Psoas muscle (tissue), 8 donors: ENCODE results near the gene NHLRC2. TPM values are rescaled to one million over a fixed set of nuclear protein-coding genes. Genes with fewer than 3 reads are reported as not detected.
"Not testable (repeated sequence)": the region's sequence is repeated elsewhere in the genome, so short reads cannot be mapped to it uniquely, and the experiment has no call there.

Experiments
- ATAC-seq, 4 donors: fragments of 200-7000 bp; cut with Tn5 transposase; one replicate each; pipeline ENCODE4 v1.9.1; 2020; ENCODE audit warnings: moderate library complexity in 3 of 4, mild to moderate bottlenecking in 2 of 4
- DNase-seq, 2 donors: peaks; one replicate each; pipeline ENCODE4 v3.0.0-alpha.2; 2020
- H3K27ac ChIP-seq: fragments of 200-600 bp; one replicate; pipeline ENCODE4 v1.8.0; 2022
- H3K27me3 ChIP-seq, 3 donors: fragments of 200-600 bp in 1 of 3; one replicate each; pipeline versions ENCODE4 v1.6.1 to v1.8.0; 2013 to 2022; ENCODE audit warnings: low read length in 2 of 3, mild to moderate bottlenecking in 2 of 3, moderate library complexity in 1 of 3; ENCODE audit not compliant: insufficient read depth in 3 of 3
- H3K36me3 ChIP-seq, 2 donors: fragments of 200-600 bp in 1 of 2; one replicate each; pipeline versions ENCODE4 v1.6.1 to v1.8.0; 2013 to 2022; ENCODE audit warnings: low read depth in 1 of 2, mild to moderate bottlenecking in 1 of 2, moderate library complexity in 1 of 2; ENCODE audit not compliant: insufficient read depth in 1 of 2
- H3K4me1 ChIP-seq: fragments of 200-600 bp; one replicate; pipeline ENCODE4 v1.8.0; 2022
- H3K4me3 ChIP-seq: fragments of 200-600 bp; one replicate; pipeline ENCODE4 v1.8.0; 2022; ENCODE audit warnings: mild to moderate bottlenecking
- H3K9me3 ChIP-seq: fragments of 200-600 bp; one replicate; pipeline ENCODE4 v1.8.0; 2022
- whole genome bisulfite sequencing, 3 donors: extraction: QIAGEN DNeasy Blood & Tissue Kit; methylation state at CpG; one replicate each; pipeline versions ENCODE4 v1.1.6 to v1.1.7; 2013; 5-methylcytosine and 5-hydroxymethylcytosine counted together
- intact Hi-C, 2 donors: fragments of 100-400 bp; cut with DNase I; formaldehyde crosslinking; loops; one replicate each; pipeline versions ENCODE4 v1.11.0 to v1.14.2; 2022
- polyA plus RNA-seq, 3 donors: library from polyadenylated mRNA; stranded (reverse); fragments of 200-250 nt; gene quantifications; one replicate each; pipeline ENCODE4 v1.2.3, GENCODE V29; 2013
- total RNA-seq, 4 donors: library from RNA; stranded (reverse); fragmentation: NEBNext Ultra II Directional in 2 of 4; extraction: Animal tissue kit (Norgen Biotek cat#: 25700) in 2 of 4; gene quantifications; one replicate each; pipeline versions ENCODE4 v1.2.1 to v1.2.4, GENCODE V29; 2021 to 2023
- TF ChIP-seq, protein P1 (sequence below): fragments of 200-600 bp; IDR thresholded peaks from one replicate; pipeline ENCODE4 v1.8.0; 2022; ENCODE audit warnings: antibody characterized with exemption
- donor health status: healthy with polysubstance abuse.
- donor health status: DM: no; HTN: no; CAD: no; lungs with moderate emphysema.
- donor health status: Bipolar disorder and iron deficiency.
- donor health status: healthy.
- donor health status: DM: yes; HTN: yes; CAD: no.
- donor health status: DM: no; HTN: no; CAD: no.
- donor health status: DM: no; HTN: no; CAD: no.
- donor health status: DM: yes; HTN: yes; CAD: no.

Gene NHLRC2
- total and polyA plus RNA-seq, 7 donors: 3.8 to 30.0 (median 24.6) TPM

DNA sequence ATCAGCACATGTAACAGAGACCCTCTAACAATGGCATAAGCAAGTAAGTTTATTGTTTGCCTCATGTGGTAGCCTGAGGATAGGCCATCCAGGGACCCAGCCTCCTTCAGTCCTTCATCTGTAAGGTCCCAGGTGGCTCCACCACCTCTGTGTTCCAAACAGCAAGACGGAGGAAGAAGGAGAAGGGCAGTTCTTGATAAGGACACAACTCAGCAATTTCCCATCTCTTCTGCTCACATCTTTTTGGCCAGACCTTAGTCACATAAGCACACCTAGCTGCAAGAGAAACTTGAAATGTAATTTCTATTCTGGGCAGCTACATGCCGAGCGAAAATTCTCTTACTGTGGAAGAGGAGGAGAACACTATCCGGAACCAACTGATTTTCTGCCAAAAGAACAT lies 34.5 kb upstream of the NHLRC2 start:
- intact Hi-C loops: no loop called here
- Histone ChIP-seq H3K4me3 (no peak overlapping the region), H3K36me3 (no peaks in the 10 kb centered on the region), H3K27me3 (no peaks in the 10 kb centered on the region), H3K4me1 (no peaks in the 10 kb centered on the region), H3K9me3 (no peaks in the 10 kb centered on the region), H3K27ac (no peak overlapping the region)
- WGBS, 3 donors: 49 to 58% (median 55%) methylated on average over 4 of the region's 4 CpGs
- TF ChIP-seq, protein P1, sequence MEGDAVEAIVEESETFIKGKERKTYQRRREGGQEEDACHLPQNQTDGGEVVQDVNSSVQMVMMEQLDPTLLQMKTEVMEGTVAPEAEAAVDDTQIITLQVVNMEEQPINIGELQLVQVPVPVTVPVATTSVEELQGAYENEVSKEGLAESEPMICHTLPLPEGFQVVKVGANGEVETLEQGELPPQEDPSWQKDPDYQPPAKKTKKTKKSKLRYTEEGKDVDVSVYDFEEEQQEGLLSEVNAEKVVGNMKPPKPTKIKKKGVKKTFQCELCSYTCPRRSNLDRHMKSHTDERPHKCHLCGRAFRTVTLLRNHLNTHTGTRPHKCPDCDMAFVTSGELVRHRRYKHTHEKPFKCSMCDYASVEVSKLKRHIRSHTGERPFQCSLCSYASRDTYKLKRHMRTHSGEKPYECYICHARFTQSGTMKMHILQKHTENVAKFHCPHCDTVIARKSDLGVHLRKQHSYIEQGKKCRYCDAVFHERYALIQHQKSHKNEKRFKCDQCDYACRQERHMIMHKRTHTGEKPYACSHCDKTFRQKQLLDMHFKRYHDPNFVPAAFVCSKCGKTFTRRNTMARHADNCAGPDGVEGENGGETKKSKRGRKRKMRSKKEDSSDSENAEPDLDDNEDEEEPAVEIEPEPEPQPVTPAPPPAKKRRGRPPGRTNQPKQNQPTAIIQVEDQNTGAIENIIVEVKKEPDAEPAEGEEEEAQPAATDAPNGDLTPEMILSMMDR: no peak
- DNase-seq: no peak
- ATAC-seq: no peak

DNA sequence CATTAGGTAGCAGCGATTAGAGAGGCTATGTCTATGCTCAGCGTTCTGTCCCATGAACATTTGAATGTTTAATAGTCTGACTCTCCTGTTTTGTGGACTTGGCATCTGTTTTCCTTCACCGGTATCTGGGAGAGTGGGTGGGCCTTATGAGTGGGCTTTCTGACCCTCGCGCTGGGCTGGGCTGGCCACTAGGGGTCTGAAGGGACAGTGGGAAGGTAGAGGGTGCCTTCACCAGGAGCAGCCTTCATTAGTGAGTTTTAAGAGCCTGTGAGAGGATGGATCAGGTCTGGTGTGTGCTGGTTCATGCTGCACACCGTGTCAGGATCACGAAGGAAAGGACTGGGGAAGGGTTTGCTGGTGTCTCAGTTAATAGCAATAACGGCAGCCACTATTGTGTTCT lies 34.0 kb upstream of the NHLRC2 start:
- Histone ChIP-seq H3K27me3 (no peaks in the 10 kb centered on the region), H3K4me3 (no peak overlapping the region), H3K36me3 (no peaks in the 10 kb centered on the region), H3K9me3 (no peaks in the 10 kb centered on the region), H3K27ac (no peak overlapping the region), H3K4me1 (no peaks in the 10 kb centered on the region)
- WGBS, 3 donors: 43 to 46% (median 43%) methylated on average over 8 of the region's 8 CpGs
- intact Hi-C loops: no loop called here
- DNase-seq (no peak), ATAC-seq (no peak)
- TF ChIP-seq, protein P1: no peak

DNA sequence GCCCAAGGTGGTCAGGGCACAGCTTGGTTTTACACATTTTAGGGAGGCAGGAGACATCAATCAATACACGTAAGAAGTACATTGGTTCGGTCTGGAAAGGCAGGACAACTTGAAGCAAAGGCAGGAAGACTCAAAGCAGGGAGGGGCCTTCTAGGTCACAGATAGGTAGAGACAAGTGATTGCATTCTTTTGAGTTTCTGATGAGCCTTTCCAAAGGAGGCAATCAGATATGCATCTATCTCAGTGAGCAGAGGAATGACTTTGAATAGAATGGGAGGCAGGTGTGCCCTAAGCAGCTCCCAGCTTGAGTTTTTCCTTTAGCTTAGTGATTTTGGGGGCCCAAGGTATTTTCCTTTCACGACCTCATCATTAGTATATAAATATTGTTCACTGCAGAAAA lies 33.2 kb upstream of the NHLRC2 start:
- ATAC-seq, H3K36me3 ChIP-seq, H3K9me3 ChIP-seq, intact Hi-C loops, H3K4me1 ChIP-seq, H3K27ac ChIP-seq, DNase-seq, H3K4me3 ChIP-seq, H3K27me3 ChIP-seq: not testable (repeated sequence)
- WGBS, 3 donors: 73 to 88% (median 86%) methylated on average over 3 of the region's 3 CpGs

DNA sequence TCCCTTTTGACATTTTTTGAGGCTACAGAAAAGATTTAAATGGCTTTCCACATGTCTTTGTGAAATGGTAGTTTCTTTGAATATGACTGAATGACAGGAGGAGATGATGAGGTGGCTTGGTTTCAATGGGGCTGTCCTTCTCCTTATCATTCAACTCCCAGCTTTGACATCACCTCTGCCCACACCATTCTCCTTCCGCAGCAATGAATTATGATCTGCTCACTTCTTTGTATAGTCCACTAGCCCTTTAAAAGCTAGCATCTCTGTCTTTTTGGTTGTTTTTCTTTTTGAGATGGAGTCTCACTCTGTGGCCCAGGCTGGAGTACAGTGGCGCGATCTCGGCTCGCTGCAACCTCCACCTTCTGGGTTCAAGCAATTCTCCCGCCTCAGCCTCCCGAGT lies 32.3 kb upstream of the NHLRC2 start:
- ATAC-seq (no peak), DNase-seq (no peak)
- Histone ChIP-seq H3K27me3 (no peaks in the 10 kb centered on the region), H3K36me3 (no peaks in the 10 kb centered on the region), H3K4me1 (no peaks in the 10 kb centered on the region), H3K9me3 (no peaks in the 10 kb centered on the region), H3K27ac (no peak overlapping the region), H3K4me3 (no peak overlapping the region)
- TF ChIP-seq, protein P1: no peak
- intact Hi-C loops: no loop called here
- 98 to 99% (median 98%) methylated on average over 7 of the region's 7 CpGs for WGBS, 3 donors

DNA sequence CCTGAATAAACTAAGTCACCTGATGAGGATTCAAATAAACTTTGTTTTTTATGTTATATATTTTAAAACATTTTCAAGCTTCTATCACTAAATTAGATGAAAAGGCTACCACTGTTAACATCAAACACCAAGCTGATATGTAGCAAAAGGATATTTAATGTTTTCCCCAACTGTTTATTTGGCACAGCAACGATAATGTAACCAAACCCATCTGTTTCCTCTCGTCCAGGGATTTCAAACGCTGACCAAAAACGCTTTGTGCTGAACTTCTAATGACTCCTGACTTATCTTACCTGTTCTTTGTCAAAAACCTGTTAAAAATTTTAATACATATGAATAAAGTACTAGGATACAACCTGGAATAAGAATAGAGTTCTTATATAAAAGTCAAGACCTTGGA lies 31.1 kb upstream of the NHLRC2 start:
- no peak overlapping the region for H3K27ac ChIP-seq
- H3K4me1 ChIP-seq: no peaks in the 10 kb centered on the region
- H3K27me3 ChIP-seq: no peaks in the 10 kb centered on the region
- ATAC-seq: no peak
- WGBS, 3 donors: 16 to 28% (median 22%) methylated on average over 4 of the region's 4 CpGs
- no peaks in the 10 kb centered on the region for H3K9me3 ChIP-seq
- TF ChIP-seq, protein P1: no peak
- no peaks in the 10 kb centered on the region for H3K36me3 ChIP-seq
- no peak for DNase-seq
- intact Hi-C loops: no loop called here
- no peak overlapping the region for H3K4me3 ChIP-seq
